ENCODE data around the gene CASK. TPM values are rescaled to one million over a fixed set of nuclear protein-coding genes. Genes with fewer than 3 reads are reported as not detected.

The CASK gene
- total and polyA plus RNA-seq, 4 donors: 3.6 to 14.8 (median 6.2) TPM

GRCh38 chrX:41629539-41629938 lies 293.8 kb downstream of the CASK start (continued):
- TF ChIP-seq CTCF (IDR thresholded peaks at IDR 0.05; ENCODE audit: low read depth, low read length, missing input control): no peak
- TF ChIP-seq HNF4A (conservative IDR thresholded peaks at IDR 0.05): no peak
- no peak for TF ChIP-seq TAF1 (conservative IDR thresholded peaks at IDR 0.05)

DNA sequence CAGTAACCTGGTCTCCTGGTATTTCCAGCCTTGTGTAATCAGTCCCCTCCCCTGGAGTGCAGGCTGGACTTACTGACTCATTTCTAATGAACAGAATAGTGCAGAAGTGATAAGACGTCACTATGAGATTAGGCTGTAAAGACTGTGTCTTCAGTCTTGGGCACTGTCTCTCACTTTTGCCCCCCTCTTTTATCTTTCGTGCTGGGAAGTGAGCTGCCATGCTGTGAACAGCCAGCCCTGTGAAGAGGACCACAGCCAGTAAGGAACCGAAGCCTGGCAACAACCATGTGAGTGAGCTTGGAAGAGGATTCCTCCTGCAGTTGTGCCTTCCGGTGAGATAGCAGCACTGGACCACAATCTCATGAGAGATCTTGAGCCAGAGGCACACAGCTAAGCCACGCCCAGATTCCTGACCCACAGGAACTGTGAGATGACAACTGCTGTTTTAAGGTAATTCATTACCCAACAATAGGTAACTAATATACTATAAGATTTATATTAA lies 302.1 kb downstream of the CASK start:
- Histone ChIP-seq H3K4me3 (ENCODE audit: low read depth in 1 of 3, low read length in 3 of 3) (no peak overlapping the region), H3K36me3 (ENCODE audit: control insufficient read depth in 4 of 4, insufficient read depth in 3 of 4, low read depth in 1 of 4, low read length in 3 of 4) (peaks cover 0 to 2% (median under 1%) of the 10 kb centered on the region in 4 donors), H3K9ac (ENCODE audit: low read depth in 1 of 2, low read length in 2 of 2) (no peak overlapping the region), H3K9me3 (ENCODE audit: control insufficient read depth in 4 of 4, low read length in 3 of 4) (no peaks in the 10 kb centered on the region), H3K27ac (ENCODE audit: low read depth in 1 of 2, low read length in 2 of 2) (no peak overlapping the region), H3K4me1 (ENCODE audit: control insufficient read depth in 4 of 4, insufficient read depth in 4 of 4, low read length in 3 of 4) (peaks cover 0 to 1% (median 0%) of the 10 kb centered on the region in 4 donors), H3K27me3 (ENCODE audit: control insufficient read depth in 4 of 4, insufficient read depth in 4 of 4, low read length in 3 of 4) (no peaks in the 10 kb centered on the region)
- no peak for TF ChIP-seq HNF4A (conservative IDR thresholded peaks at IDR 0.05)
- no peak for DNase-seq (ENCODE audit: low spot score)
- WGBS: 67% methylated on average over 5 of the region's 5 CpGs

- Histone ChIP-seq H3K27ac (ENCODE audit: low read depth in 1 of 2, low read length in 2 of 2) (no peak overlapping the region), H3K4me1 (ENCODE audit: control insufficient read depth in 4 of 4, insufficient read depth in 4 of 4, low read length in 3 of 4) (peaks cover 0 to 3% (median 0%) of the 10 kb centered on the region in 4 donors), H3K4me3 (ENCODE audit: low read depth in 1 of 3, low read length in 3 of 3) (no peak overlapping the region), H3K27me3 (ENCODE audit: control insufficient read depth in 4 of 4, insufficient read depth in 4 of 4, low read length in 3 of 4) (no peaks in the 10 kb centered on the region), H3K9ac (ENCODE audit: low read depth in 1 of 2, low read length in 2 of 2) (no peak overlapping the region), H3K36me3 (ENCODE audit: control insufficient read depth in 4 of 4, insufficient read depth in 3 of 4, low read depth in 1 of 4, low read length in 3 of 4) (peaks cover 0 to 2% (median 0%) of the 10 kb centered on the region in 4 donors), H3K9me3 (ENCODE audit: control insufficient read depth in 4 of 4, low read length in 3 of 4) (no peaks in the 10 kb centered on the region)
- no peak for DNase-seq (ENCODE audit: low spot score)
- TF ChIP-seq RXRA (IDR thresholded peaks at IDR 0.05) (no peak), GABPA (IDR thresholded peaks at IDR 0.05 in 1 of 2, conservative IDR thresholded peaks at IDR 0.05 in 1 of 2) (no peak), EGR1 (IDR thresholded peaks at IDR 0.05; ENCODE audit: low read depth in 2 of 2) (no peak), HNF4A (conservative IDR thresholded peaks at IDR 0.05) (no peak), CTCF (IDR thresholded peaks at IDR 0.05; ENCODE audit: low read depth, low read length, missing input control) (no peak), FOXA1 (IDR thresholded peaks at IDR 0.05) (no peak), NR2F2 (IDR thresholded peaks at IDR 0.05) (no peak), HNF4G (IDR thresholded peaks at IDR 0.05) (no peak), JUND (IDR thresholded peaks at IDR 0.05) (no peak), ZBTB33 (IDR thresholded peaks at IDR 0.05) (no peak), SP1 (IDR thresholded peaks at IDR 0.05) (no peak), FOXA2 (IDR thresholded peaks at IDR 0.05) (no peak), TAF1 (conservative IDR thresholded peaks at IDR 0.05) (no peak), RAD21 (IDR thresholded peaks at IDR 0.05) (no peak)
- TF ChIP-seq, protein P1, sequence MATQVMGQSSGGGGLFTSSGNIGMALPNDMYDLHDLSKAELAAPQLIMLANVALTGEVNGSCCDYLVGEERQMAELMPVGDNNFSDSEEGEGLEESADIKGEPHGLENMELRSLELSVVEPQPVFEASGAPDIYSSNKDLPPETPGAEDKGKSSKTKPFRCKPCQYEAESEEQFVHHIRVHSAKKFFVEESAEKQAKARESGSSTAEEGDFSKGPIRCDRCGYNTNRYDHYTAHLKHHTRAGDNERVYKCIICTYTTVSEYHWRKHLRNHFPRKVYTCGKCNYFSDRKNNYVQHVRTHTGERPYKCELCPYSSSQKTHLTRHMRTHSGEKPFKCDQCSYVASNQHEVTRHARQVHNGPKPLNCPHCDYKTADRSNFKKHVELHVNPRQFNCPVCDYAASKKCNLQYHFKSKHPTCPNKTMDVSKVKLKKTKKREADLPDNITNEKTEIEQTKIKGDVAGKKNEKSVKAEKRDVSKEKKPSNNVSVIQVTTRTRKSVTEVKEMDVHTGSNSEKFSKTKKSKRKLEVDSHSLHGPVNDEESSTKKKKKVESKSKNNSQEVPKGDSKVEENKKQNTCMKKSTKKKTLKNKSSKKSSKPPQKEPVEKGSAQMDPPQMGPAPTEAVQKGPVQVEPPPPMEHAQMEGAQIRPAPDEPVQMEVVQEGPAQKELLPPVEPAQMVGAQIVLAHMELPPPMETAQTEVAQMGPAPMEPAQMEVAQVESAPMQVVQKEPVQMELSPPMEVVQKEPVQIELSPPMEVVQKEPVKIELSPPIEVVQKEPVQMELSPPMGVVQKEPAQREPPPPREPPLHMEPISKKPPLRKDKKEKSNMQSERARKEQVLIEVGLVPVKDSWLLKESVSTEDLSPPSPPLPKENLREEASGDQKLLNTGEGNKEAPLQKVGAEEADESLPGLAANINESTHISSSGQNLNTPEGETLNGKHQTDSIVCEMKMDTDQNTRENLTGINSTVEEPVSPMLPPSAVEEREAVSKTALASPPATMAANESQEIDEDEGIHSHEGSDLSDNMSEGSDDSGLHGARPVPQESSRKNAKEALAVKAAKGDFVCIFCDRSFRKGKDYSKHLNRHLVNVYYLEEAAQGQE (IDR thresholded peaks at IDR 0.05): no peak
- TF ChIP-seq, protein P2, sequence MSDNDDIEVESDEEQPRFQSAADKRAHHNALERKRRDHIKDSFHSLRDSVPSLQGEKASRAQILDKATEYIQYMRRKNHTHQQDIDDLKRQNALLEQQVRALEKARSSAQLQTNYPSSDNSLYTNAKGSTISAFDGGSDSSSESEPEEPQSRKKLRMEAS (IDR thresholded peaks at IDR 0.05): no peak
- TF ChIP-seq, protein P3, sequence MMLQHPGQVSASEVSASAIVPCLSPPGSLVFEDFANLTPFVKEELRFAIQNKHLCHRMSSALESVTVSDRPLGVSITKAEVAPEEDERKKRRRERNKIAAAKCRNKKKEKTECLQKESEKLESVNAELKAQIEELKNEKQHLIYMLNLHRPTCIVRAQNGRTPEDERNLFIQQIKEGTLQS (IDR thresholded peaks at IDR 0.05): no peak
These were observed 304.1 kb downstream of the CASK start for GRCh38 chrX:41619221-41619620.
